GM18861 (cell line): ENCODE results near the gene IL12RB1.
"Not testable (repeated sequence)": the region's sequence is repeated elsewhere in the genome, so short reads cannot be mapped to it uniquely, and the experiment has no call there.

Experiments
- ATAC-seq: cut with Tn5 transposase; IDR thresholded peaks from one replicate; pipeline ENCODE4 v1.9.1; 2021; ENCODE audit not compliant: unreplicated experiment

IL12RB1 gene

DNA sequence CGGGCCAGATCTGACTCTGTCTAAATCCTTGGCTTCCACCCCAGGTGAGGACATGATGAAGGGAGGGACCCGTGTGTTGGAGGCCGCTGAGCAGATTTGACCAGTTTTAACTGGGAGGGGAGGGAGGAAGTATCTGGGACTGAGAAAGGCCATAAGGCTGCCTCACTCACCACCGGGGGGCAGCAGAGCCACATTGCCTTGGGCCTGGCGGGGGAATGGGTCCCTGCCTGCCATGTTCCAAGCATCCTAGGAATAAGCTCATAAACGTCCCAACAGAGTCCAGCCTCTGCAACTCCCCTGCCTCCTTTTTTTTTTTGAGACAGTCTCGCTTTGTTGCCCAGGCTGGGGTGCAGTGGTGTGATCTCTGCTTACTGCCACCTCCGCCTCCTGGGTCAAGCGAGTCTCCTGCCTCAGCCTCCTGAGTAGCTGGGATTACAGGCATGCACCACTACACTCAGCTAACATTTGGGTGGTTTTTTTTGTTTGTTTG is 26.3 kb upstream of the IL12RB1 start:
- no peak for ATAC-seq

GRCh38 chr19:18110609-18111232 is 24.0 kb upstream of the IL12RB1 start:
- no peak for ATAC-seq

DNA sequence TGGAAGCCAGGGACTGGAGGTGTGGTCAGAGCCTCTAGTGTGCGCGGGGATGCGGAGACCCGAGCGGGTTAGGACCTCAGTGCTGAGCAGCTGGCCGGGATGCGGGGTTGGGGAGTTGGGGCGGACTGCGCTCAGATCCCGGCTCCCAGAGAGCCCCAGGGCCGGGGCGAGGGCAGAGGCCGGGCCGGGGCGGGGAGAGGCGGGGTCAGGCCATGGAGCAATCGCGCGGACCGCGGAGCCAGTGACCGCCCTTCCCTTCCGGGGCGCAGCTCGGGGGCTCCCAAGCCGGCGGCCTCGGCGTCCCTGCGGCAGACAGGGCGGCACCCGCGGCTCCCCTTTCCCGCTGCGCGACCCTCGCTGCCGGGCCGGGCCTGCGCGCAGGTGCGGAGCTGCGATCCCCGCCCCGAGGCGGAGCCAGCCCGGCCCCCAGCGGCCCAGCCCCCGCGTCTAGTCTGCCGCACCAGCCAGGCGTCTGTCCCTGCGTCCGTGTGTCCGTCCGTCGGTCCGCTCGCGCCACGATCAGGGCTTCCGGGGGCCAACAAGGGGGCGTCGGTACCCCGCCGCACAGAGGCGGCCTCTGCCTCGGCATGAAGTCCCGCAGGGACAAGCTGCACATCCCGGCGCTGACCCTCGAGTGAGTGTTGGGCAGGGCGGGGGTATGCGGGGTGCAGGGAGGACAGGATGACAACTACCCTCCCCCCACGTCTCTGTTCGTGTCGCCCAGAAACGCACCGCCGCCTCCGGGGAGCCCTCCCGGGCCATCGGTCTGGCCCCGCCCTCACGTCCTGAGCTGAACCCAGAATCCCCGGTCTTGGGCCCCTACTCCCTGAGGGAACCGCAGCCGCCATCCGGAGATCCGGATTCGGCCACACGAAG is 23.2 kb upstream of the IL12RB1 start:
- no peak for ATAC-seq

DNA sequence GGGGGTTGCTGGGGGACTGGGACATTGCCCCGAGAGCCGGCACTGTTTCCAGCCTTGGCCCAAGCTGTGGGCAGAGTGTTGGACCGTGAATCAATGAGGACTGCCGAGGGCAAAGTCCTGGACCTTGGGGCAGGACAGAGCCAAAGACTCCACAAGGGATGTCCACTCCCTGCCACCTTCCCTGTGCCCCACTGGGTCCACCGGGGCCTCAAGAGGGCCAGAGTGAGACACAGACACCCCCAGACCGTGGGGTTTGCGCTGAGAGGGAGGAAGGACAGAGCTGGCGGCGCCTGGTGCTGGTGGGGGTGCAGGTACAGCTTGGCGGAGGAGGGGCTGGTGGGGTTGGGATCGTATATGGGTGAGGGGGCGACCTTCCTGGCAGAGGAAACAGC is 22.6 kb upstream of the IL12RB1 start:
- no peak for ATAC-seq

GRCh38 chr19:18108897-18109296 is 22.2 kb upstream of the IL12RB1 start:
- no peak for ATAC-seq

DNA sequence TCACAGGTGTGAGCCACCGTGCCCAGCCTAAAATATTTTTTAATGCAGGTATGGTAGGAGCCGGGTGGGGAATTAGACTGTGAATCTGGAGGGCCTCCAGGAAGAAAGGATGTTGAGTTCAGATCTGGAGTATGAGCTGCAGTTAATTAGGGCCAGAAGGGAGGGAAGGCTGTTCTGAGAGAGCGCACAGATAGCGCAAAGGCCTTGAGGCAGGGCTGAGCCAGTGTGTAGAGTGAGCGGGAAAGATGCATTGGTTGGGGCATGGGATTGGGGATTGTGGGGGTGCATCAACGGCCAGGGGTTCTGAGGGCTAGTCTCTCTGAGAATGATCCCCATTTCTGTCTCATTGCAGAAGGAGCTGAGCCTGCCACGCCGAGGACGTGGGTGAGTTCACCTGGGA is 20.5 kb upstream of the IL12RB1 start:
- no peak for ATAC-seq

- not testable (repeated sequence) for ATAC-seq
Measured at GRCh38 chr19:18105259-18105658, 18.5 kb upstream of the IL12RB1 start.

- no peak for ATAC-seq
Measured at GRCh38 chr19:18104793-18105131, 18.0 kb upstream of the IL12RB1 start.

DNA sequence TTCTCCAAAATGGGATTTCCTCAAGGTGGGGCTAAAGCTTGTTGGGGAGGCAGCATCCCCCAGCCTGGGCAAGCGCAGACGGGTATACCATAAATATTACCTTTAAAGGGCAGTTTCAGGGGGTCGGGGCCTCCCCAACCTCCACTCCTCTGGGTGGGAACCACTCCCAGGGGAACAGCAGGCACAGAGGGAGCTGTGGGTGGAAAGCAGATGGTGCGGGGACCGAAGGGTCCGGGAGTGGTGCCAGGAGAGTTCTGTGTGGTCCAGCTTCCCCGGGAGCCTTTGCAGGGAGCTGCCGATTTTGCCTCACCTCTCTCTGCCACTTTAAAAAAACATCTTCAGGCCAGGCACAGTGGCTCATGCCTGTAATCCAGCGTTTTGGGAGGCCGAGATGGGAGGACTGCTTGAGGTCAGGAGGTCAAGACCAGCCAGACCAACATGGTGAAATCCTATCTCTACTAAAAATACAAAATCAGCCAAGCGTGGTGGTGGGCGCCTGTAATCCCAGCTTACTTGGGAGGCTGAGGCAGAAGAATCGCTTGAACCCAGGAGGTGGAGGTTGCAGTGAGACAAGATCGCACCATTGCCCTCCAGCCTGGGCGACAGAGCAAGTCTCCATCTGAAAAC is 16.3 kb upstream of the IL12RB1 start:
- ATAC-seq: no peak

DNA sequence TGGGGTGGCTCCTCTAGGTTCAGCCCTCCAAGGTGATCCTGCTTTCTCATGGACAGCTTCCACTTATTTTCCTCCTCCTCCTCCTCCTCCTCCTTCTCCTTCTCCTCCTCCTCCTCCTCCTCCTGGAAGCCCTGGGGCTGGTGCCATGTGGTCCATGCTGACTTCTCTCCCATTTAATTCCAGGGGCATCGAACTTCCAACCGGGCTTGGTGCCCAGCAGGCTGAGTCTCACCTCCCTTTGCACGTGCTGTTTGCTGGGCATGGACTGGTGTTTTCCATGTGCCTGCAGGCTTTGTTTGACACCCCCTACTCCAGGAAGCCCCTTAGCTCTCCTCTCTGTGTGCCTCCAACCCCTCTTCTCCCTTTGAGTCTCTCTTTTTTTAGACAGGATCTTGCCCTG is 14.5 kb upstream of the IL12RB1 start:
- ATAC-seq: no peak

DNA sequence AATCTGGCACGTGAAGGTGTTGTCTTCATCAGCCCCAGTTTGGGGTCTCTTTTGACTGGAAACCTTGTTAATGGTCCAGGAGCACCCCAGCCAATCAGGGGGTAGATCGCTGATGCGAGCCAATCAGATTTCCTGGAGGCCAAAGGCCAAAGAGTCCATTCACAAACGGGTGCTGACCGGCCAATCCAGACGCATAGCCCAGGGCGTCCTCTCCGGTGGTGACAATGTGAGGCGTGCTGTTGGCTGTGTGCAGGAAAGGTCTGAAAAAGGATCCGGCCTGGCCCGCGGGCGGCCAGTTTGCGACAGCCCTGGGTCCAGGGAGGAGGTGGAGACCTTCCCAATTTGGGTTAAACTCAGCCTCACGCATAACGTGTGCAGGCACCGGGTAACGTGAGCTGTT is 14.0 kb upstream of the IL12RB1 start:
- ATAC-seq: no peak

DNA sequence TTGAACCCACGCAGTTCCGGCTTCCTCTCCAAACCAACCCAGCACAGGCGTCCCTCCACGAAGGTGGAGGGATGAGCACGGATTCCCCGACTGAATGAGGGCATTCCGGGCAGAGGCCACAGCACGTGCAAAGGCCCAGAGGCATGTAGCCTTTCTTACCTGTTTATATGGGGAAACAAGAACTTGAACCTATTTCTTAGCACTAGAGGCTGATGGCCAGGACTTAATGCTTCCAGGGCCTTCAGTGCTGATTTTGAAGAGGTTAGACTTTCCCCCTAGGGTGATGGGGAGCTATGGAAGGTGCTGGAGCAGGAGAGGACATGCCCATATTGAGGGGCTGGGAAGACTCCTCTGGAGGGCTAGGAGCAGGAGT is 12.9 kb upstream of the IL12RB1 start:
- ATAC-seq: no peak

DNA sequence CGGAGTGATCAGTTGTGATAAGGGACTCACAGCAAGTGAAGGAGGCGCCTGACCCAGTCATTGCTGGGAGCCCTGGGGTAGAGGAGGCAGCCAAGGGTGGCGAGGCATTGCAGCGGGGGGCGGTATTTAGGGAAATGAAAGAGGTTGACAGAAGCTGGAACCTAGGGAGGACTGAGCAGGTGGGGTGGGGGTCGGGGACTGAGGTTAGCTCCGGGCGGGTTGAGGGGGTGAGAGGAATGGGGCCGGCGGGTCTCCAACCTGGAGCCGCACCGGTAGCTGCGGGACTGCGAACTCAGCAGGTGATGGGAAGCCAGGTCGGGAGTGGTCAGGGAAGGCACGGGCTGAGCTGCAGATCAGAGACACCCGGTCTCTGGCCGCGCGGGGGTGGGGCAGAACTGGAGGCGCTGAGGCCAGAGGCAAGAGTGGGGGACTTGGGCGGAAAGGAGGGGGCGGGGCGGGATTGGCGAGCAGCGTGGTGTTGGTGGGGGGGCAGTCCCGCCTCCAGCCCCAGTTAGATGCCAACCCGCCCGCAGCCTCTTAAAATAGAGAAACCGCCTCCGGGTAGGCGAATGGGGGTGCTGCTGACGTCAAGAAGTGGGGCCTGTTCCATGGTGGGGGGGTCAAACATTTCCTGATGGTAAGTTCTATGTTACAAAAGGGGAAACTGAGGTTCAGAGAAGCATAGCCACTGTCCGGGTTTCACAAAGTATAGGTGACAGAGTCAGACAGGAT is 12.3 kb upstream of the IL12RB1 start:
- ATAC-seq: peak; percentile 55

GRCh38 chr19:18097993-18098890 is 11.5 kb upstream of the IL12RB1 start:
- no peak for ATAC-seq

DNA sequence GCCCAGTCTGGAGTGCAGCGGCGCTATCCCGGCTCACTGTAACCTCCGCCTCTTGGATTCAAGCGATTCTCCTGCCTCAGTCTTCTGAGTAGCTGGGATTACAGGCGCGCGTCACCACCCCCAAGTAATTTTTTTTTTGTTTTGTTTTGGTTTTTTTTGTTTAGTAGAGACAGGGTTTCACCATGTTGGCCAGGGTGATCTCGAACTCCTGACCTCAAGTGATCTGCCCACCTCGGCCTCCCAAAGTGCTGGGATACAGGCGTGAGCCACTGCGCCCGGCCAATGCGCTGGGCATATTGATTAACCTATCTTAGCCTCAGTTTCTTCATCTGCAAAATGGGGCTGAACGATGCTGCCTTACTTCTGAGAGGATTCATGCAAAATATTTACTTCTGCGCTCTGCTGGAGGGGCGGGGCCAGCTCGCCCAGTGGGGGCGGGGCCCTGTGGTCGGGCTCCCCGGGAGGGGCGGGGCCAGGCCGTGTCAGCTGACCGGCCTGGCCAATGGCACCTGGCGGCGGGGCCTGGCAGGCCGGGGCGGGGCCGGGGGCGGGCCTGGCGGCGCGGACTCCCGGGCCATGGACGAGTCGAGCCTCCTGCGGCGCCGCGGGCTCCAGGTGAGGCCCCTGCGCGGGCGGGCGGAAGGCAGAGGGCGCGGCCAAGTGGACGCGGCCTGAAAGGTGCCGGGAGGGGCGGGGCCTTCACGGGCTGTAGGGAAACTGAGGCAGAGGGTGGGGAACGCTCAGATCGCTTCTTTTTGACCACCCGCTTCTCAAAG is 10.7 kb upstream of the IL12RB1 start, which contains the start of gene MAST3:
MAST3 (plus strand) TSS at position 562 of the 776 bp plus-strand sequence; CDS start at position 577, 15 bp downstream.
- ATAC-seq: no peak

DNA sequence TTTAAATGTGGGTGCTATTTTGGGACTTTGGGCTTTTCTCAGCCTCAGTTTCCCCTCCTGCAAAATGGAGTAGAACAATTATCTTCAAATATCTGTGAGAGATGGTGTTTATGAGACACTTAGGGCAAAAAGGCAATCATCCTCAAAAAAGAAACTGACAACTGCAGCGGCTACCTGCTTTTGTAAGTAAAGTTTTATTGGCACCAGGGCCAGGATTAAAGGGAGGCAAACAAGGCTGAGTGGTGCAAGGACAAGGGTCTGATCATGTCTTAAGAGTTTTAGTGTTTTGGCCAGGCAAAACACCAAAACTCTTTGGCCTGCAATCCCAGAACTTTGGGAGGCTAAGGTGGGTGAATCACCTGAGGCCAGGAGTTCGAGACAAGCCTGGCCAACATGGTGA is 9.5 kb upstream of the IL12RB1 start:
- ATAC-seq: no peak

GRCh38 chr19:18093439-18094161 is 6.9 kb upstream of the IL12RB1 start:
- no peak for ATAC-seq

DNA sequence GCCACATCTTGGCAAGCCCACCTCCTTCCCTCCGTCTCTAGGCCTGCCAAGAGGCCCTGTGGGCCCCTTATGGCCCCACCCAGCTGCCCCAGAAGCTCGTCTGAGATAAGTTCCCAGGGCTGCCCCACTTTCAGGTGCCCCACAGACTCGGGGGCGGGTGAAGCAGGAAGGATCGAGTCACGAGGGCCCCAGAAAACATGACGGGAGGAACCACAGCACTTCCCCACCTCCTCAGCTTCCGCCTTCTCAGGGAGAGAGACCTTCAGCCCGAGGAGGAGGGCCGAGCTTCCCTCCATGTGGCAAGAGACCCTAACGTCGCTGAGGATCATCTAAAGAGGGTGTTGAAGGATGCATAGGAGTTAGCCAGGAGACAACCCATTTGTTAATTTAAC is 4.5 kb upstream of the IL12RB1 start:
- no peak for ATAC-seq
